ENCODE measurements around the gene PKMYT1. TPM values are rescaled to one million over a fixed set of nuclear protein-coding genes. Genes with fewer than 3 reads are reported as not detected.

The PKMYT1 gene
- total RNA-seq, 4 donors from 2014 or later: 0.60 to 1.6 (median 1.1) TPM

DNA sequence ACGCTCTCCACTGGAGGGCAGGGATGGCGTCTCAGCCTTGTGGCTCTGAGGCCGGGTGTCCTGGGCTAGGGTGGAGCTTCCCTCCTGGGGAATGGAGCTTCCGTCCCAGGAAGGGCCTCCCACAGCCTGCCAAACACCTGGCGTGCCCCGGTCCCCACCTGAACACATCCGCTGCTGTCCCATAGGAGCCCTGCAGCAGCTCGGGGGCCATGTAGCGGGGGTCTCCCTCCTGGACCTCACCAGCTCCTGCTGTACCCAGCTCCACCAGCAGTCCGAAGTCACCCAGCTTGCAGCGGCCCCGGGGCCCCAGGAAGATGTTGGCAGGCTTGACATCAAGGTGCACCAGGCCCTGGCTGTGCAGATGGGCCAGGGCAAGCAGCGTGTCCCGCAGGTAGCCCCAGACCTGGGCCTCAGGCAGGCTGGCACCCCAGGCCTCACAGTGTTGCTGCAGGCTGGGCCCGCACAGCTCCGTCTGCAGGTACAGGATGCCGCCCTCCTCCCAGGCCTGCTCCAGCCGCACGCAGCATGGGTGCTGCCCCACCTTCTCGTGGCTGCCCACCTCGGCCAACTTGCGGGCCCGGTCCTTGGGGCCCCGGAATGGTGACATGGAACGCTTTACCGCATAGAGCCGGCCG lies 5.0 kb downstream of the PKMYT1 start:
- Histone ChIP-seq H3K9me3 (no peaks in the 10 kb centered on the region), H3K36me3 (peaks cover 0 to 28% (median 0%) of the 10 kb centered on the region in 3 donors), H3K27ac (no peak overlapping the region), H3K4me1 (peaks cover 0 to 27% (median 9%) of the 10 kb centered on the region in 4 donors), H3K4me3 (no peak overlapping the region), H3K27me3 (peaks cover 0 to 25% of the 10 kb centered on the region in 2 donors)
- DNase-seq (ENCODE audit: low spot score in 2 of 2): no peak
- TF ChIP-seq POLR2A (IDR thresholded peaks at IDR 0.05): no peak
- no peak for TF ChIP-seq EP300 (IDR thresholded peaks at IDR 0.05)
- WGBS, 2 donors: 92 to 94% methylated on average over 16 to 27 of the region's 28 CpGs

DNA sequence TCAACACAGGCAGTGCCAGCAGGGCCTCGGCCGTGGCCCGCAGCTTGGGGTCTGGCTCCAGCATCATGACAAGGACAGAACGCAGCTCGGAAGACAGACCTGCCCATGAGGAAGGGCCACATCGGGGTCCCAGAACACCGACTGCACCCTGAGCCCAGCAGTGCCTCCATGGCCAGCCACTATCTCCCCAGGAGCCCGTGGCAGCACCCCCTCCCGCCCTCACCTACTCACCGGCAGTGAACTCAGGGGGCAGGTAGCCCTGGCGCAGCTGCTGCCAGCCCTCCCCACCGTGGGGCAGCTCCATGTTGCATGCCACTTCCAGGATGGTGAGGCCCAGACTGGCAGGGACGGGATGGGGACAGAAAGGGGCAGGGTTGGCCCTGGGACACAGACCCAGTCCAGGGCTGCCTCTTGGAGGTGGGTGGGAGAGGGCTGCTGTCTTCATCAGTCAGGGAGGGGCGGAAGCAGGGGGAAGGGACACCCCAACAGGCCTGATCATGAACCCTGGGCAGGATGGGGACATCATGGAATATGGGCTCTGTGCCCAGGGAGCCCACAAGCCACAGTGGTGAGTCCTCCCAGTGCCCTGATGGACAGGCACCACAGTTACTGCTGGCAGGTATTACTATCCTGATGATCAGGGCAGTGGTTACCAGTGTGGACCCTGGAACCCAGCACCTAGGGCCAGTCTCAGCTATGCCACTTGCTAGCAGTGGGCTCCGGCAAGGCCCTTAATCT lies 5.8 kb downstream of the PKMYT1 start:
- WGBS, 2 donors: 88 to 90% methylated on average over 9 to 11 of the region's 15 CpGs

DNA sequence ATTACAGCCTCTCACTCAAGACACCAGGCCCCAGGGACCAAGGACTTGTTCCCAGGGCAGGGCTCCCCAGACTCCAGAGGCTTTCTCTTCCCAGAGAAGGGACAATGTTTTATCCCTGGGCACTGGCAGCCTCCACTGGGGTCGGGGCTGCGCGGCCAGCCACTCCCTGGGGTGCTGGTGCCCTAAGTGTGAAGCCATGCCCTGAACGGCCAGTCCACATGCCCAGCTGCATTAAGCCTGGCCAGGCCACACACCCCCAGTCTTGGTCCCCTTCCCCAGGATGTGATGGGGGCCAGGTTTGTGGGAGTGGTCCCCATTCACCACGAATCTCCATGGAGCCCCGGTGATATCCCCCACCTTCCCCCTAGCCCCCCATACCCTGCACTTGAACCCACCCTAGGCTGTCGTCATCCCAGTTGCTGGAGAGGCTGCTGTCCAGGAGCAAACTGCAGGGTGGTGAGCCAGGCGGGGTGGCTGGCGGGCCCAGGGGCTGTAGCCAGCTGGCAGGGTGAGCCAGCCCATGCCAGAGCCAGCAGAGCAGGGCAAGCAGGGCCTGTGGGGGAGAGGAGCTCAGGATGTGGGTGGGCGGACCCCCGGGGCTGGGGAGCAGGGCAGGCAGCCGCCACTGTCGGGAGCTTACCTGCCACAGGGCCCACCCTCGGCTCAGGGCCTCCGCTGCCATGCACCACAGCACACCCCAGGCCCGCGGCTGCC lies 6.5 kb downstream of the PKMYT1 start:
- WGBS, 2 donors: 79 to 95% methylated on average over 8 to 9 of the region's 17 CpGs
- Histone ChIP-seq H3K4me3 (no peak overlapping the region), H3K36me3 (peaks cover 0 to 28% (median 0%) of the 10 kb centered on the region in 3 donors), H3K27me3 (peaks cover 0 to 14% of the 10 kb centered on the region in 2 donors), H3K4me1 (peaks cover 0 to 28% (median 7%) of the 10 kb centered on the region in 4 donors), H3K27ac (no peak overlapping the region), H3K9me3 (no peaks in the 10 kb centered on the region)
- TF ChIP-seq EP300 (IDR thresholded peaks at IDR 0.05) (no peak), POLR2A (IDR thresholded peaks at IDR 0.05) (no peak)
- TF ChIP-seq, protein P1, sequence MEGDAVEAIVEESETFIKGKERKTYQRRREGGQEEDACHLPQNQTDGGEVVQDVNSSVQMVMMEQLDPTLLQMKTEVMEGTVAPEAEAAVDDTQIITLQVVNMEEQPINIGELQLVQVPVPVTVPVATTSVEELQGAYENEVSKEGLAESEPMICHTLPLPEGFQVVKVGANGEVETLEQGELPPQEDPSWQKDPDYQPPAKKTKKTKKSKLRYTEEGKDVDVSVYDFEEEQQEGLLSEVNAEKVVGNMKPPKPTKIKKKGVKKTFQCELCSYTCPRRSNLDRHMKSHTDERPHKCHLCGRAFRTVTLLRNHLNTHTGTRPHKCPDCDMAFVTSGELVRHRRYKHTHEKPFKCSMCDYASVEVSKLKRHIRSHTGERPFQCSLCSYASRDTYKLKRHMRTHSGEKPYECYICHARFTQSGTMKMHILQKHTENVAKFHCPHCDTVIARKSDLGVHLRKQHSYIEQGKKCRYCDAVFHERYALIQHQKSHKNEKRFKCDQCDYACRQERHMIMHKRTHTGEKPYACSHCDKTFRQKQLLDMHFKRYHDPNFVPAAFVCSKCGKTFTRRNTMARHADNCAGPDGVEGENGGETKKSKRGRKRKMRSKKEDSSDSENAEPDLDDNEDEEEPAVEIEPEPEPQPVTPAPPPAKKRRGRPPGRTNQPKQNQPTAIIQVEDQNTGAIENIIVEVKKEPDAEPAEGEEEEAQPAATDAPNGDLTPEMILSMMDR (IDR thresholded peaks at IDR 0.05): no peak
- no peak for DNase-seq (ENCODE audit: low spot score in 2 of 2)

More for the DNA sequence above, 5.8 kb downstream of the PKMYT1 start:
- Histone ChIP-seq H3K36me3 (peaks cover 0 to 28% (median 0%) of the 10 kb centered on the region in 3 donors), H3K27ac (no peak overlapping the region), H3K4me3 (no peak overlapping the region), H3K9me3 (no peaks in the 10 kb centered on the region), H3K4me1 (peaks cover 0 to 27% (median 8%) of the 10 kb centered on the region in 4 donors), H3K27me3 (peaks cover 0 to 21% of the 10 kb centered on the region in 2 donors)
- no peak for TF ChIP-seq EP300 (IDR thresholded peaks at IDR 0.05)
- TF ChIP-seq POLR2A (IDR thresholded peaks at IDR 0.05): no peak
- TF ChIP-seq, protein P1 (IDR thresholded peaks at IDR 0.05): no peak
- DNase-seq (ENCODE audit: low spot score in 2 of 2): no peak

DNA sequence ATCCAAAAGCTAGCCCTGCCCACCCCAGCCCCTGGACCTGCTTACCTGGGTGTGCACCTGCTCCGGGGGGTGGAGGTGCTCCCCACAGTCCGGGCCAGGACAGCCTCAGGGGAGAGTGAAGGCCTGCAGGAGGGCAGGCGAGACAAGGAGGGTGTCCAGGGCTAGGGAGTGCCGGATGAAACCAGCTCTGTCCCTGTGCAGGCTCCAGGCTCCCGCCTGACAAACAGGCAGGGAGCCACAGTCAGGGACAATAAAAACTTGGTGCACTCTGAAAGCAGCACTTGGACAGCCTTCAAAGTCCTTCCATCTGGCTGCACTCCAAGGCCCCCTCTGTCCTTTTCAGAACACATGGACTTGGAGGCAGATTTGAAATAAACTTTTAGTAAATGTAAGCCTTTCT lies 7.2 kb downstream of the PKMYT1 start:
- H3K27me3 ChIP-seq: peaks cover 0 to 15% of the 10 kb centered on the region in 2 donors
- H3K36me3 ChIP-seq: peaks cover 0 to 28% (median 0%) of the 10 kb centered on the region in 3 donors
- DNase-seq (ENCODE audit: low spot score in 2 of 2): no peak
- no peak overlapping the region for H3K4me3 ChIP-seq
- WGBS, 2 donors: 68 to 71% methylated on average over 5 of the region's 5 CpGs
- H3K27ac ChIP-seq: no peak overlapping the region
- TF ChIP-seq EP300 (IDR thresholded peaks at IDR 0.05): no peak
- TF ChIP-seq, protein P1 (IDR thresholded peaks at IDR 0.05): no peak
- no peaks in the 10 kb centered on the region for H3K9me3 ChIP-seq
- H3K4me1 ChIP-seq: peaks cover 0 to 35% (median 11%) of the 10 kb centered on the region in 4 donors

DNA sequence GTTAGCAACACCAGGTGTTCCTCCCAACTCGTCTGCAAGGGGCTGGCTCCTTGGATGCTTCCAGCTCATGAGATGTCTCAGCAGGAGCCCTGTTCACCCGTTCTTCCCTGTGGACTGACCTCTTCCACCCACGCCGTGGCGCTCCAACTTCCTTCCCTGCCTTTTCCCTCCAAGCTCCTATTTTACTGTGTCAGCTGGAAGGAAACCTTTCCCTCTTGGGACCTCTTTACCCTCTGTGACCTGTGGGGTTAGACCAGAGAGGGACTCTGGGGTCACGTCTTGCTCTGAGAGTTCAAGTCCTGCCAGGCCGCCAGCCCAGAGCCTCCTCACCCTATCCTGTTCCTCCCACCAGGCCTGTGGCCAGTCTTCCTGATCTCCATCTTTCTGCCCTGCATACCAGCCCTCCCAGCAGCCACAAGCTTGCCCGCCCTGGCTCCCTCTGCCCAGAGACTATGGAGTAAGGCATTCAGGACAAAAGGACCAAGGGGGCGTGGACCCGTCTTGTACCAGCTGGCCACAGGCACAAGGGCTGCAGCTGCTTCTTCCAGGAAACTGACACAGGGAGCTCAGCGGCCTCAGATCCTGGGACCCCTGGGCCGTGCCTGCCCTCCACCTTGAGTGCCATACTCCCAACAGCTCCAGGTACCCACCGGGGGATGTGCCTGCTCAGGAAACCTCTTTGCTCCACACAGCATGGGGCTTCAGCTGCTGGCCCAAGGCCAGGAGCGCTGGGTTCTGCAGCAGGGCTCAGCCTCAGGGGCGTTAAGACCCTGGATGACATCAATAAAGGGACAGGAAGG lies 8.1 kb downstream of the PKMYT1 start:
- Histone ChIP-seq H3K9me3 (no peaks in the 10 kb centered on the region), H3K4me1 (peaks cover 0 to 43% (median 14%) of the 10 kb centered on the region in 4 donors), H3K27ac (no peak overlapping the region), H3K4me3 (no peak overlapping the region), H3K27me3 (peaks cover 0 to 16% of the 10 kb centered on the region in 2 donors), H3K36me3 (peaks cover 0 to 28% (median 0%) of the 10 kb centered on the region in 3 donors)
- WGBS, 2 donors: 64 to 66% methylated on average over 14 to 15 of the region's 15 CpGs
- no peak for DNase-seq (ENCODE audit: low spot score in 2 of 2)
- no peak for TF ChIP-seq EP300 (IDR thresholded peaks at IDR 0.05)
- no peak for TF ChIP-seq POLR2A (IDR thresholded peaks at IDR 0.05)
- TF ChIP-seq, protein P1 (IDR thresholded peaks at IDR 0.05): no peak
